K562 (cell line): ENCODE measurements around the gene GLI1. TPM values are rescaled to one million over a fixed set of nuclear protein-coding genes. Genes with fewer than 3 reads are reported as not detected.
A peak's percentile ranks its signal among the peaks of the same experiment; 100 is the strongest.

ENCODE experiments used
- ATF3 ChIP-seq, 2 experiments: fragments of 450-650 bp in 1 of 2; sonication (generic) in 1 of 2; formaldehyde crosslinking in 1 of 2; IDR thresholded peaks in 1 of 2; conservative IDR thresholded peaks in 1 of 2; 2 replicates each; pipeline versions ENCODE4 v1.6.1 to v1.8.1; 2016 to 2023; ENCODE audit warnings: mild to moderate bottlenecking in 2 of 2, moderate library complexity in 2 of 2, inconsistent platforms in 1 of 2, missing genetic modification reagents in 1 of 2
- E2F3 ChIP-seq: fragments of 250-450 bp; sonication (Bioruptor Pico); IDR thresholded peaks from 2 replicates; pipeline ENCODE4 v1.4.0; 2020; ENCODE audit warnings: mild to moderate bottlenecking
- HDAC6 ChIP-seq: IDR thresholded peaks from 2 replicates; pipeline ENCODE4 v1.6.1; 2012; ENCODE audit warnings: low read depth, mild to moderate bottlenecking, control low read depth, inconsistent platforms, low read length, moderate library complexity
- NUFIP1 ChIP-seq: fragments of 450-650 bp; IDR thresholded peaks from 2 replicates; pipeline ENCODE4 v1.6.1; 2018; ENCODE audit not compliant: partially characterized antibody
- STAG1 ChIP-seq: sonication (generic); formaldehyde crosslinking; IDR thresholded peaks from 2 replicates; pipeline ENCODE4 v1.5.0; 2020; ENCODE audit warnings: missing genetic modification reagents, borderline replicate concordance
- ZC3H11A ChIP-seq: IDR thresholded peaks from 2 replicates; pipeline ENCODE4 v1.6.1; 2012; ENCODE audit warnings: low read depth, low read length, improper control_type of control experiment
- ZNF407 ChIP-seq: fragments of 450-650 bp; IDR thresholded peaks from 2 replicates; pipeline ENCODE4 v1.6.1; 2016; ENCODE audit warnings: low read depth
- polyA plus RNA-seq, 8 experiments: library from polyadenylated mRNA; depleted of rRNA in 4 of 8; stranded (reverse) in 5 of 8; unstranded in 3 of 8; fragments of >200 nt; fragmentation: Nextera tagmentation in 2 of 8; fragmentation: Illumina TruSeq in 1 of 8; extraction: Ambion mirVana in 2 of 8; extraction: Trizol in 1 of 8; gene quantifications; 2 replicates each; pipeline versions ENCODE4 v1.2.1 to v1.2.3, GENCODE V29; 2011 to 2014; ENCODE audit warnings: inconsistent platforms in 1 of 8, missing spikeins in 1 of 8
- total RNA-seq, 7 experiments: library from RNA; depleted of rRNA in 6 of 7; stranded (reverse); fragments of >200 nt in 6 of 7; fragmentation: Illumina TruSeq in 2 of 7; extraction: Trizol in 2 of 7; gene quantifications; 2 replicates each; pipeline versions ENCODE4 v1.2.1 to v1.2.3, GENCODE V29; 2011 to 2021; ENCODE audit warnings: low replicate concordance in 1 of 7
- TF ChIP-seq, protein P1 (sequence below): sonication (generic); formaldehyde crosslinking; IDR thresholded peaks from 2 replicates; pipeline ENCODE4 v1.8.1; 2023; ENCODE audit warnings: mild to moderate bottlenecking, missing genetic modification reagents, moderate library complexity

Gene GLI1
- total and polyA plus RNA-seq, 9 of the 15 experiments (the other 6 are each of a cell fraction or from before 2014, with no cell fraction given) = 0.24 to 3.7 (median 0.61) TPM

DNA sequence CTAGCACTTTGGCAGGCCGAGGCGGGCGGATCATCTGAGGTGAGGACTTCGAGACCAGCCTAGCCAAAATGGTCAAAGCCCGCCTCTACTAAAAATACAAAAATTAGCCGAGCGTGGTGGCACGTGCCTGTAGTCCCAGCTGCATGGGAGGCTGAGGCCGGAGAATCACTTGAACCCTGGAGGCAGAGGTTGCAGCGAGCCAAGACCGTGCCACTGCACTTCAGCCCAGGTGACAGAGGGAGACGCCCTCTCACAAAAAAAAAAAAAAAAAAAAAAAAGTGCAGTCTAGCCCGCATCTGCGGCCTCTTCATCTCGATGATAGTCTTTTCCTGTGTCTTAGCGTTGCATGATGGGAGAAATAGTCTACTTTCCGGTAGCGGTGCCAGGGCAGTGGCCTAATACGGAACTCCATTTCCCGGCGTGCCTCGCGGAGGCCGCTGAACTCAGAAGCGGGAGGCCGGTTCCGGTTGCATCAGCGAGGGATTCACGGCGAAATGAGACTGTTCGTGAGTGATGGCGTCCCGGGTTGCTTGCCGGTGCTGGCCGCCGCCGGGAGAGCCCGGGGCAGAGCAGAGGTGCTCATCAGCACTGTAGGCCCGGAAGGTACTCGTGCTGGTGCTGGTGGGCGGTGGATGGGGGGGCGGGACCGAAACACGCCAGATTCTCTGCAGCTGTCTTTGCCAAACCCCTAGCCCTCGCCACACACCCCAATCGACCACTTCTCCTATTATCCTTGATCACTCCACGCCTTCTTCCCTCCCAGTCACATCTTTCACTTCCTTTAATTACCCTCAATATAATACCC lies 28.2 kb downstream of the GLI1 start, which contains the start of gene MARS1 (continued):
- TF ChIP-seq HDAC6 (no peak), ZC3H11A (no peak), NUFIP1 (no peak), STAG1 (CRISPR knock-in tag) (no peak), ZNF407 (no peak), ATF3 (IDR thresholded peaks at IDR 0.05) (peak; percentile 98), ATF3 (CRISPR knock-in tag; conservative IDR thresholded peaks at IDR 0.05) (peak; percentile 97), E2F3 (no peak)
- TF ChIP-seq, protein P1, sequence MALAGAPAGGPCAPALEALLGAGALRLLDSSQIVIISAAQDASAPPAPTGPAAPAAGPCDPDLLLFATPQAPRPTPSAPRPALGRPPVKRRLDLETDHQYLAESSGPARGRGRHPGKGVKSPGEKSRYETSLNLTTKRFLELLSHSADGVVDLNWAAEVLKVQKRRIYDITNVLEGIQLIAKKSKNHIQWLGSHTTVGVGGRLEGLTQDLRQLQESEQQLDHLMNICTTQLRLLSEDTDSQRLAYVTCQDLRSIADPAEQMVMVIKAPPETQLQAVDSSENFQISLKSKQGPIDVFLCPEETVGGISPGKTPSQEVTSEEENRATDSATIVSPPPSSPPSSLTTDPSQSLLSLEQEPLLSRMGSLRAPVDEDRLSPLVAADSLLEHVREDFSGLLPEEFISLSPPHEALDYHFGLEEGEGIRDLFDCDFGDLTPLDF (CRISPR knock-in tag) = no peak; the same call in none of the 2 replicates
